Neural progenitor cell (in vitro differentiated cells): Measurements from ENCODE around the gene SLC27A3.
"Not testable (repeated sequence)": the region's sequence is repeated elsewhere in the genome, so short reads cannot be mapped to it uniquely, and the experiment has no call there.

ENCODE experiments used
- CTCF ChIP-seq: fragments of 200-600 bp; sonication (generic); IDR thresholded peaks from 2 replicates; pipeline ENCODE4 v1.5.1; 2017; ENCODE audit warnings: antibody characterized with exemption, mild to moderate bottlenecking
- EZH2 ChIP-seq: fragments of 200-600 bp; sonication (generic); IDR thresholded peaks from 2 replicates; pipeline ENCODE4 v1.6.1; 2017; ENCODE audit warnings: antibody characterized with exemption, mild to moderate bottlenecking, moderate library complexity
- EZH2phosphoT487 ChIP-seq: fragments of 200-600 bp; sonication (generic); IDR thresholded peaks from 2 replicates; pipeline ENCODE4 v1.6.1; 2017; ENCODE audit warnings: antibody characterized with exemption

- TF ChIP-seq CTCF, EZH2, EZH2phosphoT487: not testable (repeated sequence)
Observed at GRCh38 chr1:153766663-153767062, 8.5 kb upstream of the SLC27A3 start.
